Measurements from ENCODE around the gene SLC35A3. TPM values are rescaled to one million over a fixed set of nuclear protein-coding genes. Genes with fewer than 3 reads are reported as not detected.

SLC35A3 gene
- total and polyA plus RNA-seq, 9 of the 15 experiments (the other 6 are each of a cell fraction or from before 2014, with no cell fraction given) = 3.5 to 21.7 (median 13.2) TPM

DNA sequence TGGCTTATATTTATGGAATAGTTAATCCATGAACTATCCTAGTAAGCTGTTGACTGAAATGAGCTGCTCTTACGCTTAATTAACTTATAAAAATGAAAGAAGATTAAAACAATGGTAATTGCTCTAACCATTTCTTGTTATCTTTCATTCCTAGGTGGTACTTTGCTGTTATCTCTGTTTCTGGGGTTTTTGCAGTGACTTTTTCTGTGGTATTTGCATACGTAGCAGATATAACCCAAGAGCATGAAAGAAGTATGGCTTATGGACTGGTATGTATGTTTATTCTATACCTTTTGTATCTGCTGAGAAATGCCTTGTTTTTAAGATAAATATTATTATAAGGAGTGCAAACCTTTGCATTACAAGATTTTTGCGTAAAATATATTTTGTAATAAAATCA, 91.9 kb downstream of the SLC35A3 start:
- H2AFZ ChIP-seq (ENCODE audit: low read depth, low read length) = no peak overlapping the region
- H3K9me1 ChIP-seq (ENCODE audit: control insufficient read depth, insufficient read depth, low read length) = no peaks in the 10 kb centered on the region
- DNase-seq (ENCODE audit: extremely low read depth in 1 of 4, low spot score in 3 of 4) = no peak
- no peaks in the 10 kb centered on the region for H3K9me3 ChIP-seq (replicated peaks; ENCODE audit: control insufficient read depth, insufficient read depth, low read depth, low read length)
- peaks cover 80% of the 10 kb centered on the region; the same call in 2 of the 3 replicates for H3K36me3 ChIP-seq (ENCODE audit: control insufficient read depth, insufficient read depth, low read length)
- H3K9ac ChIP-seq (ENCODE audit: insufficient read depth in 1 of 2, low read depth in 2 of 2, low read length in 2 of 2) = no peak overlapping the region
- H4K20me1 ChIP-seq (replicated peaks; ENCODE audit: control insufficient read depth, insufficient read depth, low read length) = 0 out of 2 replicates have a peak, but pooled peaks cover 2% of the 10 kb centered on the region
- BruUV-seq (replicated peaks) = no TSS peak
- no peaks in the 10 kb centered on the region; a peak in 1 of 5 replicates for H3K4me1 ChIP-seq (replicated peaks in 1 of 2; ENCODE audit: control insufficient read depth in 2 of 2, insufficient read depth in 2 of 2, low read length in 2 of 2)
- H3K27ac ChIP-seq (ENCODE audit: extremely low read depth, low read depth, low read length) = peak overlapping the region; percentile 20; the same call in 1 of the 3 replicates
- no peaks in the 10 kb centered on the region for H3K27me3 ChIP-seq (ENCODE audit: control insufficient read depth in 2 of 2, insufficient read depth in 2 of 2, low read length in 2 of 2)
- no peak overlapping the region for H3K4me3 ChIP-seq
- H3K4me2 ChIP-seq (ENCODE audit: insufficient read depth, low read length) = no peak overlapping the region
- no peak for ATAC-seq
- in situ Hi-C loops (cut with MboI) (no loop called here), intact Hi-C loops (cut with micrococcal nuclease) (no loop called here)
- FAIRE-seq = no peak
- TF ChIP-seq ZNF23 (CRISPR knock-in tag; IDR thresholded peaks at IDR 0.05) (no peak), C11orf30 (IDR thresholded peaks at IDR 0.05; ENCODE audit: low read depth) (0 out of 2 replicates have a peak, but pooled peaks have one; percentile 12), ELF2 (CRISPR knock-in tag; IDR thresholded peaks at IDR 0.05) (no peak), RBM34 (IDR thresholded peaks at IDR 0.05; ENCODE audit: borderline replicate concordance, insufficient read depth, low read length) (no peak), DPF2 (IDR thresholded peaks at IDR 0.05) (no peak)
- TF ChIP-seq, protein P1, sequence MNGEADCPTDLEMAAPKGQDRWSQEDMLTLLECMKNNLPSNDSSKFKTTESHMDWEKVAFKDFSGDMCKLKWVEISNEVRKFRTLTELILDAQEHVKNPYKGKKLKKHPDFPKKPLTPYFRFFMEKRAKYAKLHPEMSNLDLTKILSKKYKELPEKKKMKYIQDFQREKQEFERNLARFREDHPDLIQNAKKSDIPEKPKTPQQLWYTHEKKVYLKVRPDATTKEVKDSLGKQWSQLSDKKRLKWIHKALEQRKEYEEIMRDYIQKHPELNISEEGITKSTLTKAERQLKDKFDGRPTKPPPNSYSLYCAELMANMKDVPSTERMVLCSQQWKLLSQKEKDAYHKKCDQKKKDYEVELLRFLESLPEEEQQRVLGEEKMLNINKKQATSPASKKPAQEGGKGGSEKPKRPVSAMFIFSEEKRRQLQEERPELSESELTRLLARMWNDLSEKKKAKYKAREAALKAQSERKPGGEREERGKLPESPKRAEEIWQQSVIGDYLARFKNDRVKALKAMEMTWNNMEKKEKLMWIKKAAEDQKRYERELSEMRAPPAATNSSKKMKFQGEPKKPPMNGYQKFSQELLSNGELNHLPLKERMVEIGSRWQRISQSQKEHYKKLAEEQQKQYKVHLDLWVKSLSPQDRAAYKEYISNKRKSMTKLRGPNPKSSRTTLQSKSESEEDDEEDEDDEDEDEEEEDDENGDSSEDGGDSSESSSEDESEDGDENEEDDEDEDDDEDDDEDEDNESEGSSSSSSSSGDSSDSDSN (IDR thresholded peaks at IDR 0.05; ENCODE audit: borderline replicate concordance in 1 of 2, low read depth in 2 of 2, low read length in 2 of 2) = no peak
- ChIA-PET POLR2A (interaction anchor here (1.3 to 1.6 kb wide), 2 partner anchors 10 kb away, joined by 4 to 5 read pairs; no protein-coding TSS in a partner anchor), CTCF (ENCODE audit: low intra/inter-chr PET ratio) (no interaction called here)
- peaks cover 34% of the 10 kb centered on the region for H3K79me2 ChIP-seq (ENCODE audit: control insufficient read depth, insufficient read depth, low read length)
- 78% methylated on average over 3 of the region's 3 CpGs for WGBS (ENCODE audit: insufficient coverage, low coverage, missing lambda C conversion rate)
